Panc1 (cell line): ENCODE data around the gene TTYH2.

Experiments
- POLR2AphosphoS5 ChIP-seq: IDR thresholded peaks from 2 replicates; pipeline ENCODE4 v1.6.1; 2012; ENCODE audit warnings: mild to moderate bottlenecking, low read depth, low read length, moderate library complexity
- TF ChIP-seq, protein P1 (sequence below): fragments of 450-650 bp; IDR thresholded peaks from 2 replicates; pipeline ENCODE4 v1.5.1; 2017; ENCODE audit warnings: mild to moderate bottlenecking
- TF ChIP-seq, protein P2 (sequence below), 2 experiments: IDR thresholded peaks; 2 replicates each; pipeline ENCODE4 v1.6.1; 2011 to 2012; ENCODE audit warnings: low read depth in 2 of 2, control low read depth in 1 of 2, low read length in 1 of 2, mild to moderate bottlenecking in 1 of 2, moderate library complexity in 1 of 2; ENCODE audit not compliant: insufficient read depth in 1 of 2

GRCh38 chr17:74296548-74296936 is 83.2 kb downstream of the TTYH2 start:
- TF ChIP-seq, protein P1, sequence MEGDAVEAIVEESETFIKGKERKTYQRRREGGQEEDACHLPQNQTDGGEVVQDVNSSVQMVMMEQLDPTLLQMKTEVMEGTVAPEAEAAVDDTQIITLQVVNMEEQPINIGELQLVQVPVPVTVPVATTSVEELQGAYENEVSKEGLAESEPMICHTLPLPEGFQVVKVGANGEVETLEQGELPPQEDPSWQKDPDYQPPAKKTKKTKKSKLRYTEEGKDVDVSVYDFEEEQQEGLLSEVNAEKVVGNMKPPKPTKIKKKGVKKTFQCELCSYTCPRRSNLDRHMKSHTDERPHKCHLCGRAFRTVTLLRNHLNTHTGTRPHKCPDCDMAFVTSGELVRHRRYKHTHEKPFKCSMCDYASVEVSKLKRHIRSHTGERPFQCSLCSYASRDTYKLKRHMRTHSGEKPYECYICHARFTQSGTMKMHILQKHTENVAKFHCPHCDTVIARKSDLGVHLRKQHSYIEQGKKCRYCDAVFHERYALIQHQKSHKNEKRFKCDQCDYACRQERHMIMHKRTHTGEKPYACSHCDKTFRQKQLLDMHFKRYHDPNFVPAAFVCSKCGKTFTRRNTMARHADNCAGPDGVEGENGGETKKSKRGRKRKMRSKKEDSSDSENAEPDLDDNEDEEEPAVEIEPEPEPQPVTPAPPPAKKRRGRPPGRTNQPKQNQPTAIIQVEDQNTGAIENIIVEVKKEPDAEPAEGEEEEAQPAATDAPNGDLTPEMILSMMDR, result peak; percentile 82
- no peak for TF ChIP-seq POLR2AphosphoS5
- TF ChIP-seq, protein P2, sequence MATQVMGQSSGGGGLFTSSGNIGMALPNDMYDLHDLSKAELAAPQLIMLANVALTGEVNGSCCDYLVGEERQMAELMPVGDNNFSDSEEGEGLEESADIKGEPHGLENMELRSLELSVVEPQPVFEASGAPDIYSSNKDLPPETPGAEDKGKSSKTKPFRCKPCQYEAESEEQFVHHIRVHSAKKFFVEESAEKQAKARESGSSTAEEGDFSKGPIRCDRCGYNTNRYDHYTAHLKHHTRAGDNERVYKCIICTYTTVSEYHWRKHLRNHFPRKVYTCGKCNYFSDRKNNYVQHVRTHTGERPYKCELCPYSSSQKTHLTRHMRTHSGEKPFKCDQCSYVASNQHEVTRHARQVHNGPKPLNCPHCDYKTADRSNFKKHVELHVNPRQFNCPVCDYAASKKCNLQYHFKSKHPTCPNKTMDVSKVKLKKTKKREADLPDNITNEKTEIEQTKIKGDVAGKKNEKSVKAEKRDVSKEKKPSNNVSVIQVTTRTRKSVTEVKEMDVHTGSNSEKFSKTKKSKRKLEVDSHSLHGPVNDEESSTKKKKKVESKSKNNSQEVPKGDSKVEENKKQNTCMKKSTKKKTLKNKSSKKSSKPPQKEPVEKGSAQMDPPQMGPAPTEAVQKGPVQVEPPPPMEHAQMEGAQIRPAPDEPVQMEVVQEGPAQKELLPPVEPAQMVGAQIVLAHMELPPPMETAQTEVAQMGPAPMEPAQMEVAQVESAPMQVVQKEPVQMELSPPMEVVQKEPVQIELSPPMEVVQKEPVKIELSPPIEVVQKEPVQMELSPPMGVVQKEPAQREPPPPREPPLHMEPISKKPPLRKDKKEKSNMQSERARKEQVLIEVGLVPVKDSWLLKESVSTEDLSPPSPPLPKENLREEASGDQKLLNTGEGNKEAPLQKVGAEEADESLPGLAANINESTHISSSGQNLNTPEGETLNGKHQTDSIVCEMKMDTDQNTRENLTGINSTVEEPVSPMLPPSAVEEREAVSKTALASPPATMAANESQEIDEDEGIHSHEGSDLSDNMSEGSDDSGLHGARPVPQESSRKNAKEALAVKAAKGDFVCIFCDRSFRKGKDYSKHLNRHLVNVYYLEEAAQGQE (IDR thresholded peaks at IDR 0.05; ENCODE audit: insufficient read depth in 1 of 2, low read depth in 2 of 2, low read length in 1 of 2), result no peak
